Endothelial cell of umbilical vein (primary cell): ENCODE data around the gene C21orf58. TPM values are rescaled to one million over a fixed set of nuclear protein-coding genes. Genes with fewer than 3 reads are reported as not detected.

Source experiments
- BruUV-seq: library from RNA; stranded (reverse); fragments of 400-500 nt; replicated peaks from 2 replicates; lab custom pipeline; 2021; lab: Mats Ljungman, UMichigan
- CTCF ChIA-PET: fragments of 300-600, 350-600 bp; sonication (Branson Sonifier 250); formaldehyde crosslinking; loops from one replicate; lab custom pipeline; 2021; ENCODE audit warnings: antibody characterized with exemption, inconsistent platforms; lab: Charles Lee
- POLR2A ChIA-PET: fragments of 300-600, 350-600 bp; sonication (Branson Sonifier 250); formaldehyde crosslinking; loops from one replicate; lab custom pipeline; 2021; ENCODE audit warnings: antibody characterized with exemption, inconsistent platforms; lab: Charles Lee
- DNase-seq: peaks from one replicate; pipeline ENCODE4 v3.0.0-alpha.2; 2011; ENCODE audit warnings: low read depth, low spot score
- FAIRE-seq: peaks from 2 replicates; lab custom pipeline; 2011; peaks lifted over from hg19 to GRCh38; lab: Jason Lieb, UNC
- H2AFZ ChIP-seq: 2 replicates; pipeline ENCODE4 v1.6.0; 2012; ENCODE audit warnings: low read depth, low read length, control low read depth, inconsistent platforms
- H3K27ac ChIP-seq: 2 replicates; pipeline ENCODE4 v1.5.1; 2011; ENCODE audit warnings: low read depth, mild to moderate bottlenecking, control low read depth, low read length, moderate library complexity; ENCODE audit not compliant: insufficient read depth
- H3K27me3 ChIP-seq, 2 experiments: 2 replicates each; pipeline versions ENCODE4 v1.6.0 to v1.6.1; 2011; ENCODE audit warnings: low read length in 2 of 2, mixed read lengths in 1 of 2; ENCODE audit not compliant: control insufficient read depth in 2 of 2, insufficient read depth in 2 of 2
- H3K36me3 ChIP-seq, 2 experiments: 2 replicates in 1 of 2; 3 replicates in 1 of 2; pipeline ENCODE4 v1.5.1; 2011; ENCODE audit warnings: low read length in 2 of 2, mild to moderate bottlenecking in 1 of 2, moderate library complexity in 1 of 2; ENCODE audit not compliant: control insufficient read depth in 2 of 2, insufficient read depth in 2 of 2; ENCODE audit errors: extremely low read depth in 1 of 2
- H3K4me1 ChIP-seq: 3 replicates; pipeline ENCODE4 v1.5.1; 2011; ENCODE audit warnings: mild to moderate bottlenecking, low read length; ENCODE audit not compliant: control insufficient read depth, insufficient read depth; ENCODE audit errors: extremely low read depth
- H3K4me2 ChIP-seq: 2 replicates; pipeline ENCODE4 v1.6.1; 2011; ENCODE audit warnings: low read length, control low read depth, mixed read lengths; ENCODE audit not compliant: insufficient read depth
- H3K4me3 ChIP-seq, 3 experiments: fragments of 200-600 bp in 1 of 3; sonication (generic), shearing (Covaris generic) in 1 of 3; replicated peaks in 1 of 3; 2 replicates each; pipeline ENCODE4 v1.5.1; 2011 to 2016; ENCODE audit warnings: control low read depth in 3 of 3, low read length in 3 of 3, mild to moderate bottlenecking in 2 of 3, inconsistent platforms in 1 of 3, low read depth in 1 of 3, moderate library complexity in 1 of 3; ENCODE audit not compliant: insufficient read depth in 1 of 3
- H3K79me2 ChIP-seq: 2 replicates; pipeline ENCODE4 v1.6.0; 2012; ENCODE audit warnings: low read length, inconsistent platforms; ENCODE audit not compliant: control insufficient read depth, insufficient read depth
- H3K9ac ChIP-seq: replicated peaks from 2 replicates; pipeline ENCODE3; 2011; ENCODE audit warnings: low read length, control low read depth; ENCODE audit not compliant: insufficient read depth; ENCODE audit errors: extremely low read depth
- H3K9me1 ChIP-seq: replicated peaks from 3 replicates; pipeline ENCODE4 v1.6.0; 2011; ENCODE audit warnings: mild to moderate bottlenecking, low read length; ENCODE audit not compliant: control insufficient read depth, insufficient read depth; ENCODE audit errors: extremely low read depth
- H3K9me3 ChIP-seq: replicated peaks from 2 replicates; pipeline ENCODE4 v1.5.1; 2012; ENCODE audit warnings: low read length, inconsistent platforms; ENCODE audit not compliant: control insufficient read depth, insufficient read depth
- H4K20me1 ChIP-seq: replicated peaks from 2 replicates; pipeline ENCODE3; 2011; ENCODE audit warnings: mild to moderate bottlenecking, low read length; ENCODE audit not compliant: control insufficient read depth, insufficient read depth; ENCODE audit errors: extremely low read depth
- EZH2 ChIP-seq: IDR thresholded peaks from 2 replicates; pipeline ENCODE4 v1.6.1; 2012; ENCODE audit warnings: borderline replicate concordance, low read depth, mild to moderate bottlenecking, moderate library complexity, low read length, inconsistent platforms; ENCODE audit not compliant: severe bottlenecking
- FOS ChIP-seq: IDR thresholded peaks from 2 replicates; pipeline ENCODE4 v1.6.1; 2011; ENCODE audit warnings: mild to moderate bottlenecking, low read length, moderate library complexity, borderline replicate concordance; ENCODE audit not compliant: insufficient read depth
- GATA2 ChIP-seq: IDR thresholded peaks from 2 replicates; pipeline ENCODE4 v1.7.0; 2011; ENCODE audit warnings: low read depth, mild to moderate bottlenecking, moderate library complexity, mixed read lengths, low read length; ENCODE audit not compliant: insufficient read length, insufficient read depth
- JUN ChIP-seq: IDR thresholded peaks from 2 replicates; pipeline ENCODE4 v1.6.1; 2011; ENCODE audit warnings: borderline replicate concordance, low read depth; ENCODE audit not compliant: insufficient read length, insufficient read depth
- MAX ChIP-seq: IDR thresholded peaks from 2 replicates; pipeline ENCODE4 v1.6.1; 2011; ENCODE audit not compliant: insufficient read depth, insufficient read length
- MYC ChIP-seq: IDR thresholded peaks from one replicate; pipeline ENCODE4 v1.6.1; 2011; ENCODE audit warnings: mild to moderate bottlenecking, low read depth, low read length
- POLR2A ChIP-seq: IDR thresholded peaks from 2 replicates; pipeline ENCODE4 v1.6.1; 2012; ENCODE audit warnings: low read depth, mild to moderate bottlenecking, control low read depth, low read length
- POLR2AphosphoS5 ChIP-seq: IDR thresholded peaks from 2 replicates; pipeline ENCODE4 v1.6.1; 2012; ENCODE audit warnings: low read depth, mild to moderate bottlenecking, control low read depth, low read length, moderate library complexity; ENCODE audit not compliant: insufficient read depth
- dilution Hi-C: fragments of 300-500 bp; cut with MboI; formaldehyde crosslinking; loops from one replicate; pipeline ENCODE4 v1.15.0; 2019; ENCODE audit warnings: low sequenced_read_pairs; ENCODE audit not compliant: extremely low pct_ligation_motif_present
- intact Hi-C: fragments of 100-400 bp; cut with micrococcal nuclease; formaldehyde crosslinking; loops from one replicate; pipeline ENCODE4 v1.10.0; 2022
- polyA plus RNA-seq, 4 experiments: library from polyadenylated mRNA; depleted of rRNA in 3 of 4; stranded (reverse) in 3 of 4; unstranded in 1 of 4; fragments of >200 nt; gene quantifications; 2 replicates each; pipeline versions ENCODE4 v1.2.1 to v1.2.3, GENCODE V29; 2011 to 2012; ENCODE audit warnings: missing spikeins in 1 of 4
- total RNA-seq: library from RNA; stranded (reverse); gene quantifications from 2 replicates; pipeline ENCODE4 v1.2.3, GENCODE V29; 2021
- TF ChIP-seq, protein P1 (sequence below), 2 donors: IDR thresholded peaks; 1 replicate in 1 of 2; 2 replicates in 1 of 2; pipeline ENCODE4 v1.5.1; 2011; ENCODE audit warnings: low read length in 2 of 2, mild to moderate bottlenecking in 2 of 2, moderate library complexity in 2 of 2, control low read depth in 1 of 2, inconsistent platforms in 1 of 2, low read depth in 1 of 2; ENCODE audit not compliant: insufficient read depth in 1 of 2; ENCODE audit errors: extremely low read depth in 1 of 2

C21orf58 gene
- total and polyA plus RNA-seq, 2 donors (not counting 3 experiments of a cell fraction or from before 2014, with no cell fraction given) = 6.0 to 24.3 TPM

- dilution Hi-C loops (no loop called here), intact Hi-C loops (no loop called here)
- no peaks in the 10 kb centered on the region for H3K9me3 ChIP-seq
- no peak overlapping the region for H3K4me2 ChIP-seq
- no peaks in the 10 kb centered on the region for H3K4me1 ChIP-seq
- POLR2A ChIA-PET = no interaction called here
- no peaks in the 10 kb centered on the region for H3K9me1 ChIP-seq
- H2AFZ ChIP-seq = no peak overlapping the region
- H3K27ac ChIP-seq = no peak overlapping the region
- FAIRE-seq (no peak), DNase-seq (no peak)
- H3K4me3 ChIP-seq = no peak overlapping the region
- no peaks in the 10 kb centered on the region for H3K79me2 ChIP-seq
- CTCF ChIA-PET = no interaction called here
- H3K9ac ChIP-seq = no peak overlapping the region
- no peaks in the 10 kb centered on the region for H3K27me3 ChIP-seq
- no TSS peak for BruUV-seq
- H4K20me1 ChIP-seq = no peaks in the 10 kb centered on the region
- TF ChIP-seq, protein P1, sequence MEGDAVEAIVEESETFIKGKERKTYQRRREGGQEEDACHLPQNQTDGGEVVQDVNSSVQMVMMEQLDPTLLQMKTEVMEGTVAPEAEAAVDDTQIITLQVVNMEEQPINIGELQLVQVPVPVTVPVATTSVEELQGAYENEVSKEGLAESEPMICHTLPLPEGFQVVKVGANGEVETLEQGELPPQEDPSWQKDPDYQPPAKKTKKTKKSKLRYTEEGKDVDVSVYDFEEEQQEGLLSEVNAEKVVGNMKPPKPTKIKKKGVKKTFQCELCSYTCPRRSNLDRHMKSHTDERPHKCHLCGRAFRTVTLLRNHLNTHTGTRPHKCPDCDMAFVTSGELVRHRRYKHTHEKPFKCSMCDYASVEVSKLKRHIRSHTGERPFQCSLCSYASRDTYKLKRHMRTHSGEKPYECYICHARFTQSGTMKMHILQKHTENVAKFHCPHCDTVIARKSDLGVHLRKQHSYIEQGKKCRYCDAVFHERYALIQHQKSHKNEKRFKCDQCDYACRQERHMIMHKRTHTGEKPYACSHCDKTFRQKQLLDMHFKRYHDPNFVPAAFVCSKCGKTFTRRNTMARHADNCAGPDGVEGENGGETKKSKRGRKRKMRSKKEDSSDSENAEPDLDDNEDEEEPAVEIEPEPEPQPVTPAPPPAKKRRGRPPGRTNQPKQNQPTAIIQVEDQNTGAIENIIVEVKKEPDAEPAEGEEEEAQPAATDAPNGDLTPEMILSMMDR (IDR thresholded peaks at IDR 0.05; ENCODE audit: extremely low read depth in 1 of 2, insufficient read depth in 1 of 2, low read depth in 1 of 2, low read length in 2 of 2) = no peak
- TF ChIP-seq EZH2 (no peak), POLR2A (no peak), JUN (no peak), GATA2 (no peak), POLR2AphosphoS5 (no peak), MAX (no peak), MYC (no peak), FOS (no peak)
- peaks cover 3 to 4% of the 10 kb centered on the region in 2 experiments for H3K36me3 ChIP-seq
These were observed 15.2 kb downstream of the C21orf58 start for GRCh38 chr21:46308431-46308830.
